K562 (cell line): ENCODE data around the gene COL15A1. TPM values are rescaled to one million over a fixed set of nuclear protein-coding genes. Genes with fewer than 3 reads are reported as not detected.

Source experiments
- ASH1L ChIP-seq: fragments of 450-650 bp; IDR thresholded peaks from 2 replicates; pipeline ENCODE4 v1.6.1; 2018; ENCODE audit warnings: borderline replicate concordance, mild to moderate bottlenecking, low read depth; ENCODE audit not compliant: partially characterized antibody
- FOSL1 ChIP-seq: fragments of 200-800 bp; sonication (Bioruptor generic); conservative IDR thresholded peaks from 2 replicates; pipeline ENCODE4 v1.6.1; 2016; ENCODE audit warnings: missing genetic modification characterization, missing compliant biosample characterization
- GTF2A2 ChIP-seq: IDR thresholded peaks from 2 replicates; pipeline ENCODE4 v1.6.1; 2016; ENCODE audit warnings: mild to moderate bottlenecking, missing genetic modification characterization, missing compliant biosample characterization
- HDAC2 ChIP-seq: fragments of 450-650 bp; IDR thresholded peaks from 2 replicates; pipeline ENCODE4 v1.6.1; 2016; ENCODE audit warnings: mild to moderate bottlenecking
- HINFP ChIP-seq: fragments of 450-650 bp; conservative IDR thresholded peaks from 2 replicates; pipeline ENCODE4 v1.6.1; 2016; ENCODE audit warnings: missing genetic modification characterization, low read depth, mild to moderate bottlenecking, control low read depth, missing compliant biosample characterization
- MCM3 ChIP-seq: fragments of 450-650 bp; IDR thresholded peaks from 2 replicates; pipeline ENCODE4 v1.6.1; 2016
- NR1H2 ChIP-seq: sonication (generic); formaldehyde crosslinking; IDR thresholded peaks from 2 replicates; pipeline ENCODE4 v1.4.0; 2020; ENCODE audit warnings: mild to moderate bottlenecking, missing genetic modification reagents
- POLR2G ChIP-seq: fragments of 200-400 bp; formaldehyde crosslinking; IDR thresholded peaks from 2 replicates; pipeline ENCODE4 v1.6.1; 2017; ENCODE audit warnings: low read depth, mild to moderate bottlenecking, antibody characterized with exemption, low read length, moderate library complexity
- POLR2H ChIP-seq: IDR thresholded peaks from 2 replicates; pipeline ENCODE4 v1.6.1; 2016; ENCODE audit warnings: missing genetic modification characterization, low read depth, mild to moderate bottlenecking, control low read depth, missing compliant biosample characterization, moderate library complexity
- RBM34 ChIP-seq: fragments of 200-400 bp; formaldehyde crosslinking; IDR thresholded peaks from 2 replicates; pipeline ENCODE4 v1.6.1; 2018; ENCODE audit warnings: low read length, borderline replicate concordance; ENCODE audit not compliant: insufficient read depth
- STAT5A ChIP-seq: IDR thresholded peaks from 2 replicates; pipeline ENCODE4 v1.6.1; 2012; ENCODE audit warnings: low read length, inconsistent platforms, borderline replicate concordance
- YBX1 ChIP-seq: fragments of 450-650 bp; IDR thresholded peaks from 2 replicates; pipeline ENCODE4 v1.7.1; 2016; ENCODE audit warnings: mild to moderate bottlenecking
- ZNF133 ChIP-seq: fragments of 250-450 bp; sonication (Bioruptor Pico); IDR thresholded peaks from 2 replicates; pipeline ENCODE4 v1.4.0; 2020; ENCODE audit warnings: mild to moderate bottlenecking
- ZNF197 ChIP-seq: fragments of 200-800 bp; sonication (Bioruptor generic); IDR thresholded peaks from 2 replicates; pipeline ENCODE4 v1.6.1; 2016; ENCODE audit warnings: low read depth, missing genetic modification characterization, missing compliant biosample characterization
- polyA plus RNA-seq, 8 experiments: library from polyadenylated mRNA; depleted of rRNA in 4 of 8; stranded (reverse) in 5 of 8; unstranded in 3 of 8; fragments of >200 nt; fragmentation: Nextera tagmentation in 2 of 8; fragmentation: Illumina TruSeq in 1 of 8; extraction: Ambion mirVana in 2 of 8; extraction: Trizol in 1 of 8; gene quantifications; 2 replicates each; pipeline versions ENCODE4 v1.2.1 to v1.2.3, GENCODE V29; 2011 to 2014; ENCODE audit warnings: inconsistent platforms in 1 of 8, missing spikeins in 1 of 8
- total RNA-seq, 7 experiments: library from RNA; depleted of rRNA in 6 of 7; stranded (reverse); fragments of >200 nt in 6 of 7; fragmentation: Illumina TruSeq in 2 of 7; extraction: Trizol in 2 of 7; gene quantifications; 2 replicates each; pipeline versions ENCODE4 v1.2.1 to v1.2.3, GENCODE V29; 2011 to 2021; ENCODE audit warnings: low replicate concordance in 1 of 7
- TF ChIP-seq, protein P1 (sequence below): IDR thresholded peaks from 3 replicates; pipeline ENCODE4 v1.6.1; 2011; ENCODE audit warnings: borderline replicate concordance, mild to moderate bottlenecking; ENCODE audit not compliant: insufficient read length, insufficient read depth
- TF ChIP-seq, protein P2 (sequence below): IDR thresholded peaks from 2 replicates; pipeline ENCODE4 v1.6.1; 2011; ENCODE audit warnings: borderline replicate concordance, low read depth, mild to moderate bottlenecking, moderate library complexity, low read length; ENCODE audit not compliant: insufficient read depth, poor library complexity, severe bottlenecking
- TF ChIP-seq, protein P3 (sequence below): sonication (generic); formaldehyde crosslinking; IDR thresholded peaks from 2 replicates; pipeline ENCODE4 v1.8.0; 2023; ENCODE audit warnings: missing genetic modification reagents, mild to moderate bottlenecking, borderline replicate concordance

Gene COL15A1
- total and polyA plus RNA-seq, 9 of the 15 experiments (the other 6 are each of a cell fraction or from before 2014, with no cell fraction given): 0.46 to 5.1 (median 2.6) TPM

DNA sequence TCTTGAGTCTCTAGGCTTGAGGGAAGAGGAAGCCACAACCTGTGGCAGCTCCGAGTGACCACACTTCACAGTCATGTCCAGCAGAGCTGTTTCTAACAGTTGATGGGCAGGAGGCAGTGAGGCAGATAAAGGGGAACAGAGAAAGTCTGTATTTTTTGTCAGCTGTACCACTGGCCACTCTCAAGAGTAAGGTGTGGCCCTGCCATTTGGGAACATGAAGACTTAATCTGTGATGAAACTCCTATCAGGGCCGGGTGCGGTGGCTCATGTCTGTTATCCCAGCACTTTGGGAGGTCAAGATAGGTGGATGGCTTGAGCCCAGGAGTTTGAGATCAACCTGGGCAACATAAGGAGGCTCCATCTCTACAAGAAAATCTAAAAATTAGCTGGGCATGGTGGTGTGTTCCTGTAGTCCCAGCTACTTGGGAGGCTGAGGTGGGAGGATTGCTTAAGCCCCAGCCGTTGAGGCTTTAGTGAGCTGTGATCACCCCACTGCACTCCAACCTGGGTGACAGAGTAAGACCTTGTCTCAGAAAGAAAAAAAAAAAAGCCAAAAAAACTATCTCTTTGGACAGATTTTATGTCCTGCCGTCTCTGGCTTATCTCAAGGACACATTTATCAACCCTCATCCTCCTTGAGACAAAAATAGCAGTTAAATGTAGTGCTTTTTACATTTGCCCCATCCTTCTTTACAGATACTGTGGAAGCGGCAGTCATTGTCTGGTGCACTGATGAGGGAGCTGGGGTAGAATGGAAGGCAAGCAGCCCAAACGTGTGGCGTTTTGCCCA lies 11.9 kb upstream of the COL15A1 start (continued):
- TF ChIP-seq FOSL1: 0 out of 2 replicates have a peak, but pooled peaks have one; percentile 55
- no peak for TF ChIP-seq GTF2A2
- TF ChIP-seq MCM3: no peak
- TF ChIP-seq HINFP: no peak
- no peak for TF ChIP-seq ASH1L
- no peak for TF ChIP-seq YBX1
- peak; percentile 77; the same call in 1 of the 2 replicates for TF ChIP-seq STAT5A
- TF ChIP-seq, protein P1, sequence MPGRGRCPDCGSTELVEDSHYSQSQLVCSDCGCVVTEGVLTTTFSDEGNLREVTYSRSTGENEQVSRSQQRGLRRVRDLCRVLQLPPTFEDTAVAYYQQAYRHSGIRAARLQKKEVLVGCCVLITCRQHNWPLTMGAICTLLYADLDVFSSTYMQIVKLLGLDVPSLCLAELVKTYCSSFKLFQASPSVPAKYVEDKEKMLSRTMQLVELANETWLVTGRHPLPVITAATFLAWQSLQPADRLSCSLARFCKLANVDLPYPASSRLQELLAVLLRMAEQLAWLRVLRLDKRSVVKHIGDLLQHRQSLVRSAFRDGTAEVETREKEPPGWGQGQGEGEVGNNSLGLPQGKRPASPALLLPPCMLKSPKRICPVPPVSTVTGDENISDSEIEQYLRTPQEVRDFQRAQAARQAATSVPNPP: no peak
- TF ChIP-seq, protein P2, sequence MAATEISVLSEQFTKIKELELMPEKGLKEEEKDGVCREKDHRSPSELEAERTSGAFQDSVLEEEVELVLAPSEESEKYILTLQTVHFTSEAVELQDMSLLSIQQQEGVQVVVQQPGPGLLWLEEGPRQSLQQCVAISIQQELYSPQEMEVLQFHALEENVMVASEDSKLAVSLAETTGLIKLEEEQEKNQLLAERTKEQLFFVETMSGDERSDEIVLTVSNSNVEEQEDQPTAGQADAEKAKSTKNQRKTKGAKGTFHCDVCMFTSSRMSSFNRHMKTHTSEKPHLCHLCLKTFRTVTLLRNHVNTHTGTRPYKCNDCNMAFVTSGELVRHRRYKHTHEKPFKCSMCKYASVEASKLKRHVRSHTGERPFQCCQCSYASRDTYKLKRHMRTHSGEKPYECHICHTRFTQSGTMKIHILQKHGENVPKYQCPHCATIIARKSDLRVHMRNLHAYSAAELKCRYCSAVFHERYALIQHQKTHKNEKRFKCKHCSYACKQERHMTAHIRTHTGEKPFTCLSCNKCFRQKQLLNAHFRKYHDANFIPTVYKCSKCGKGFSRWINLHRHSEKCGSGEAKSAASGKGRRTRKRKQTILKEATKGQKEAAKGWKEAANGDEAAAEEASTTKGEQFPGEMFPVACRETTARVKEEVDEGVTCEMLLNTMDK: no peak
- 0 out of 2 replicates have a peak, but pooled peaks have one; percentile 20 for TF ChIP-seq ZNF197 (CRISPR knock-in tag)
- TF ChIP-seq, protein P3, sequence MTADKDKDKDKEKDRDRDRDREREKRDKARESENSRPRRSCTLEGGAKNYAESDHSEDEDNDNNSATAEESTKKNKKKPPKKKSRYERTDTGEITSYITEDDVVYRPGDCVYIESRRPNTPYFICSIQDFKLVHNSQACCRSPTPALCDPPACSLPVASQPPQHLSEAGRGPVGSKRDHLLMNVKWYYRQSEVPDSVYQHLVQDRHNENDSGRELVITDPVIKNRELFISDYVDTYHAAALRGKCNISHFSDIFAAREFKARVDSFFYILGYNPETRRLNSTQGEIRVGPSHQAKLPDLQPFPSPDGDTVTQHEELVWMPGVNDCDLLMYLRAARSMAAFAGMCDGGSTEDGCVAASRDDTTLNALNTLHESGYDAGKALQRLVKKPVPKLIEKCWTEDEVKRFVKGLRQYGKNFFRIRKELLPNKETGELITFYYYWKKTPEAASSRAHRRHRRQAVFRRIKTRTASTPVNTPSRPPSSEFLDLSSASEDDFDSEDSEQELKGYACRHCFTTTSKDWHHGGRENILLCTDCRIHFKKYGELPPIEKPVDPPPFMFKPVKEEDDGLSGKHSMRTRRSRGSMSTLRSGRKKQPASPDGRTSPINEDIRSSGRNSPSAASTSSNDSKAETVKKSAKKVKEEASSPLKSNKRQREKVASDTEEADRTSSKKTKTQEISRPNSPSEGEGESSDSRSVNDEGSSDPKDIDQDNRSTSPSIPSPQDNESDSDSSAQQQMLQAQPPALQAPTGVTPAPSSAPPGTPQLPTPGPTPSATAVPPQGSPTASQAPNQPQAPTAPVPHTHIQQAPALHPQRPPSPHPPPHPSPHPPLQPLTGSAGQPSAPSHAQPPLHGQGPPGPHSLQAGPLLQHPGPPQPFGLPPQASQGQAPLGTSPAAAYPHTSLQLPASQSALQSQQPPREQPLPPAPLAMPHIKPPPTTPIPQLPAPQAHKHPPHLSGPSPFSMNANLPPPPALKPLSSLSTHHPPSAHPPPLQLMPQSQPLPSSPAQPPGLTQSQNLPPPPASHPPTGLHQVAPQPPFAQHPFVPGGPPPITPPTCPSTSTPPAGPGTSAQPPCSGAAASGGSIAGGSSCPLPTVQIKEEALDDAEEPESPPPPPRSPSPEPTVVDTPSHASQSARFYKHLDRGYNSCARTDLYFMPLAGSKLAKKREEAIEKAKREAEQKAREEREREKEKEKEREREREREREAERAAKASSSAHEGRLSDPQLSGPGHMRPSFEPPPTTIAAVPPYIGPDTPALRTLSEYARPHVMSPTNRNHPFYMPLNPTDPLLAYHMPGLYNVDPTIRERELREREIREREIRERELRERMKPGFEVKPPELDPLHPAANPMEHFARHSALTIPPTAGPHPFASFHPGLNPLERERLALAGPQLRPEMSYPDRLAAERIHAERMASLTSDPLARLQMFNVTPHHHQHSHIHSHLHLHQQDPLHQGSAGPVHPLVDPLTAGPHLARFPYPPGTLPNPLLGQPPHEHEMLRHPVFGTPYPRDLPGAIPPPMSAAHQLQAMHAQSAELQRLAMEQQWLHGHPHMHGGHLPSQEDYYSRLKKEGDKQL: no peak
- TF ChIP-seq HDAC2: peak; percentile 92
- TF ChIP-seq POLR2H: no peak
- TF ChIP-seq ZNF133: no peak
- TF ChIP-seq POLR2G: no peak
- no peak for TF ChIP-seq RBM34
- no peak for TF ChIP-seq NR1H2
